GM23248 (cell line): ENCODE results near the gene SLC8A1. TPM values are rescaled to one million over a fixed set of nuclear protein-coding genes. Genes with fewer than 3 reads are reported as not detected.

ENCODE experiments used
- DNase-seq: peaks from one replicate; pipeline ENCODE4 v3.0.0-alpha.2; 2015
- H2AFZ ChIP-seq: fragments of 200-600 bp; sonication (generic); 2 replicates; pipeline ENCODE4 v1.6.1; 2016; ENCODE audit warnings: antibody characterized with exemption
- H3F3A ChIP-seq: fragments of 200-600 bp; sonication (generic); 2 replicates; pipeline ENCODE4 v1.6.1; 2016; ENCODE audit warnings: mild to moderate bottlenecking, antibody characterized with exemption, mixed run types; ENCODE audit not compliant: insufficient read depth
- H3K27ac ChIP-seq: fragments of 200-600 bp; sonication (generic); 2 replicates; pipeline ENCODE4 v1.5.1; 2016; ENCODE audit warnings: mild to moderate bottlenecking
- H3K27me3 ChIP-seq: fragments of 200-600 bp; sonication (generic); replicated peaks from 2 replicates; pipeline ENCODE4 v1.6.1; 2016; ENCODE audit warnings: mild to moderate bottlenecking; ENCODE audit not compliant: insufficient read depth
- H3K36me3 ChIP-seq: fragments of 200-600 bp; sonication (generic); 2 replicates; pipeline ENCODE4 v1.6.1; 2016; ENCODE audit warnings: low read depth, mild to moderate bottlenecking
- H3K4me1 ChIP-seq: fragments of 200-600 bp; sonication (generic); 2 replicates; pipeline ENCODE4 v1.6.1; 2016; ENCODE audit warnings: mild to moderate bottlenecking; ENCODE audit not compliant: insufficient read depth
- H3K4me2 ChIP-seq: fragments of 200-600 bp; sonication (generic); one replicate; pipeline ENCODE4 v1.6.1; 2016; ENCODE audit warnings: mild to moderate bottlenecking; ENCODE audit not compliant: unreplicated experiment
- H3K4me3 ChIP-seq: fragments of 200-600 bp; sonication (generic); 2 replicates; pipeline ENCODE4 v1.5.1; 2016; ENCODE audit warnings: mild to moderate bottlenecking
- H3K79me2 ChIP-seq: fragments of 200-600 bp; sonication (generic); 2 replicates; pipeline ENCODE4 v1.6.1; 2016; ENCODE audit warnings: mild to moderate bottlenecking; ENCODE audit not compliant: insufficient read depth
- H3K9ac ChIP-seq: fragments of 200-600 bp; sonication (generic); 2 replicates; pipeline ENCODE4 v1.6.1; 2016; ENCODE audit warnings: mild to moderate bottlenecking
- H3K9me2 ChIP-seq: fragments of 200-600 bp; sonication (generic); 2 replicates; pipeline ENCODE4 v1.6.1; 2016; ENCODE audit warnings: mixed run types, mild to moderate bottlenecking, moderate library complexity; ENCODE audit not compliant: insufficient read depth
- H3K9me3 ChIP-seq: fragments of 200-600 bp; sonication (generic); one replicate; pipeline ENCODE4 v1.6.1; 2017; ENCODE audit warnings: low read depth
- H4K20me1 ChIP-seq: fragments of 200-600 bp; sonication (generic); 2 replicates; pipeline ENCODE4 v1.6.0; 2016; ENCODE audit not compliant: insufficient read depth
- EZH2 ChIP-seq: fragments of 200-600 bp; sonication (generic); IDR thresholded peaks from 2 replicates; pipeline ENCODE4 v1.6.1; 2018; ENCODE audit warnings: antibody characterized with exemption, mild to moderate bottlenecking; ENCODE audit not compliant: insufficient read depth, poor library complexity, severe bottlenecking
- EZH2phosphoT487 ChIP-seq: fragments of 200-600 bp; sonication (generic); IDR thresholded peaks from 2 replicates; pipeline ENCODE4 v1.6.1; 2018; ENCODE audit warnings: antibody characterized with exemption, moderate library complexity, mild to moderate bottlenecking, low read depth; ENCODE audit not compliant: insufficient read depth
- WGBS, 2 experiments: methylation state at CpG; one replicate each; pipeline ENCODE4 v1.1.6; 2015 to 2017; ENCODE audit warnings: low lambda C conversion rate in 2 of 2, low coverage in 1 of 2; ENCODE audit errors: missing lambda C conversion rate in 2 of 2; 5-methylcytosine and 5-hydroxymethylcytosine counted together
- in situ Hi-C: fragments of 300-500 bp; cut with MboI; formaldehyde crosslinking; loops from 2 replicates; pipeline ENCODE4 v1.15.0; 2020
- polyA plus RNA-seq: library from polyadenylated mRNA; unstranded; fragments of >200 nt; fragmentation: Nextera tagmentation; extraction: Ambion mirVana; gene quantifications from 2 replicates; pipeline ENCODE4 v1.2.1, GENCODE V29; 2016
- total RNA-seq: library from RNA; depleted of rRNA; stranded (reverse); fragments of >200 nt; shearing (Covaris generic); gene quantifications from 2 replicates; pipeline ENCODE4 v1.2.3, GENCODE V29; 2014

SLC8A1 gene
- total and polyA plus RNA-seq, 2 experiments from 2014 or later, result 13.8 to 83.4 TPM

- H4K20me1 ChIP-seq, result no peaks in the 10 kb centered on the region
- H3K9me2 ChIP-seq, result no peaks in the 10 kb centered on the region
- 0 out of 2 replicates have a peak, but pooled peaks cover 6% of the 10 kb centered on the region for H3K79me2 ChIP-seq
- H3F3A ChIP-seq, result no peaks in the 10 kb centered on the region
- H3K4me2 ChIP-seq, result no peak overlapping the region
- H3K4me3 ChIP-seq, result no peak overlapping the region
- H3K27ac ChIP-seq, result no peak overlapping the region
- in situ Hi-C loops, result loop anchor here (25.0 kb wide), 1 partner anchor 506 kb away; no protein-coding TSS in a partner anchor
- H2AFZ ChIP-seq, result no peak overlapping the region
- peaks cover 7% of the 10 kb centered on the region for H3K4me1 ChIP-seq
- DNase-seq, result peak; percentile 36
- H3K9ac ChIP-seq, result no peak overlapping the region
- H3K9me3 ChIP-seq, result no peaks in the 10 kb centered on the region
- TF ChIP-seq EZH2phosphoT487 (no peak), EZH2 (no peak)
- no peaks in the 10 kb centered on the region for H3K36me3 ChIP-seq
- H3K27me3 ChIP-seq, result no peaks in the 10 kb centered on the region
These were observed 195.2 kb downstream of the SLC8A1 start for GRCh38 chr2:40256649-40257048.

- no peak overlapping the region for H2AFZ ChIP-seq
- no peaks in the 10 kb centered on the region for H3K9me3 ChIP-seq
- DNase-seq, result no peak
- H4K20me1 ChIP-seq, result no peaks in the 10 kb centered on the region
- peaks cover 7% of the 10 kb centered on the region for H3K4me1 ChIP-seq
- no peak overlapping the region for H3K9ac ChIP-seq
- no peaks in the 10 kb centered on the region for H3K36me3 ChIP-seq
- no peak overlapping the region for H3K4me3 ChIP-seq
- no peaks in the 10 kb centered on the region for H3K9me2 ChIP-seq
- H3K79me2 ChIP-seq, result 0 out of 2 replicates have a peak, but pooled peaks cover 6% of the 10 kb centered on the region
- H3F3A ChIP-seq, result no peaks in the 10 kb centered on the region
- in situ Hi-C loops, result loop anchor here (25.0 kb wide), 1 partner anchor 506 kb away; no protein-coding TSS in a partner anchor
- WGBS, 2 experiments, result 96% methylated on average over 6 of the region's 6 CpGs
- H3K27ac ChIP-seq, result no peak overlapping the region
- H3K4me2 ChIP-seq, result no peak overlapping the region
- H3K27me3 ChIP-seq, result no peaks in the 10 kb centered on the region
- no peak for TF ChIP-seq EZH2phosphoT487
- no peak for TF ChIP-seq EZH2
These were observed 195.9 kb downstream of the SLC8A1 start for GRCh38 chr2:40256008-40256407.

GRCh38 chr2:40255103-40255502 lies 196.8 kb downstream of the SLC8A1 start:
- Histone ChIP-seq H3K9me3 (no peaks in the 10 kb centered on the region), H3K9me2 (no peaks in the 10 kb centered on the region), H3K9ac (no peak overlapping the region), H3K27ac (no peak overlapping the region), H3K4me3 (no peak overlapping the region), H3K4me2 (no peak overlapping the region), H3F3A (no peaks in the 10 kb centered on the region), H3K36me3 (no peaks in the 10 kb centered on the region), H3K79me2 (0 out of 2 replicates have a peak, but pooled peaks cover 6% of the 10 kb centered on the region), H4K20me1 (no peaks in the 10 kb centered on the region), H3K27me3 (no peaks in the 10 kb centered on the region), H2AFZ (no peak overlapping the region), H3K4me1 (peaks cover 4% of the 10 kb centered on the region)
- no peak for TF ChIP-seq EZH2phosphoT487
- no peak for TF ChIP-seq EZH2
- no peak for DNase-seq
- in situ Hi-C loops, result loop anchor here (25.0 kb wide), 1 partner anchor 507 kb away; no protein-coding TSS in a partner anchor

GRCh38 chr2:40254611-40255010 lies 197.3 kb downstream of the SLC8A1 start:
- no peak overlapping the region for H3K4me3 ChIP-seq
- no peaks in the 10 kb centered on the region for H3K36me3 ChIP-seq
- DNase-seq, result no peak
- H3K27me3 ChIP-seq, result no peaks in the 10 kb centered on the region
- H2AFZ ChIP-seq, result no peak overlapping the region
- no peaks in the 10 kb centered on the region for H3K9me2 ChIP-seq
- no peak overlapping the region for H3K9ac ChIP-seq
- H3K4me2 ChIP-seq, result no peak overlapping the region
- 71 to 80% methylated on average over 1 of the region's 1 CpG for WGBS, 2 experiments
- 0 out of 2 replicates have a peak, but pooled peaks cover 6% of the 10 kb centered on the region for H3K79me2 ChIP-seq
- no peaks in the 10 kb centered on the region for H3K4me1 ChIP-seq
- H3F3A ChIP-seq, result no peaks in the 10 kb centered on the region
- H4K20me1 ChIP-seq, result no peaks in the 10 kb centered on the region
- in situ Hi-C loops, result loop anchor here (25.0 kb wide), 1 partner anchor 508 kb away; no protein-coding TSS in a partner anchor
- H3K27ac ChIP-seq, result no peak overlapping the region
- TF ChIP-seq EZH2phosphoT487 (no peak), EZH2 (no peak)
- no peaks in the 10 kb centered on the region for H3K9me3 ChIP-seq

GRCh38 chr2:40251137-40251536 lies 200.8 kb downstream of the SLC8A1 start:
- H3K27me3 ChIP-seq, result no peaks in the 10 kb centered on the region
- WGBS, 2 experiments, result 67 to 70% methylated on average over 2 of the region's 2 CpGs
- H3K4me3 ChIP-seq, result no peak overlapping the region
- H3K36me3 ChIP-seq, result no peaks in the 10 kb centered on the region
- H3K9me2 ChIP-seq, result no peaks in the 10 kb centered on the region
- H3F3A ChIP-seq, result no peaks in the 10 kb centered on the region
- H3K4me2 ChIP-seq, result no peak overlapping the region
- in situ Hi-C loops, result loop anchor here (25.0 kb wide), 1 partner anchor 511 kb away; no protein-coding TSS in a partner anchor
- no peak overlapping the region for H3K27ac ChIP-seq
- H4K20me1 ChIP-seq, result no peaks in the 10 kb centered on the region
- no peak overlapping the region for H2AFZ ChIP-seq
- TF ChIP-seq EZH2phosphoT487 (no peak), EZH2 (no peak)
- no peaks in the 10 kb centered on the region for H3K79me2 ChIP-seq
- no peaks in the 10 kb centered on the region for H3K9me3 ChIP-seq
- H3K9ac ChIP-seq, result no peak overlapping the region
- H3K4me1 ChIP-seq, result no peaks in the 10 kb centered on the region
- no peak for DNase-seq
